WTC11 (cell line): Measurements from ENCODE around the gene CHD9. TPM values are rescaled to one million over a fixed set of nuclear protein-coding genes. Genes with fewer than 3 reads are reported as not detected.
A peak's percentile ranks its signal among the peaks of the same experiment; 100 is the strongest.

ENCODE experiments used
- ATAC-seq: fragments of 200-7000 bp; cut with Tn5 transposase; 2 replicates; pipeline ENCODE4 v1.10.0; 2021; ENCODE audit warnings: mild to moderate bottlenecking, moderate library complexity
- CTCF ChIA-PET: fragments of 300-600 bp; sonication (Branson Sonifier 250); formaldehyde crosslinking; loops from one replicate; lab custom pipeline; 2021; ENCODE audit warnings: antibody characterized with exemption; lab: Charles Lee
- POLR2A ChIA-PET: fragments of 350-600 bp; sonication (Branson Sonifier 250); formaldehyde crosslinking; loops from one replicate; lab custom pipeline; 2021; ENCODE audit warnings: antibody characterized with exemption; lab: Charles Lee
- DNase-seq: peaks from one replicate; pipeline ENCODE4 v3.0.0; 2021; ENCODE audit warnings: low spot score
- H3K27ac Mint-ChIP-seq: 2 replicates; pipeline ENCODE4 v1.8.0; 2021; ENCODE audit warnings: mixed read lengths
- H3K27me3 Mint-ChIP-seq: 2 replicates; pipeline ENCODE4 v1.8.0; 2021; ENCODE audit warnings: low read depth, mild to moderate bottlenecking, moderate library complexity, mixed read lengths
- H3K36me3 Mint-ChIP-seq: 2 replicates; pipeline ENCODE4 v1.8.0; 2021; ENCODE audit warnings: mixed read lengths
- H3K4me1 Mint-ChIP-seq: 2 replicates; pipeline ENCODE4 v1.8.0; 2022; ENCODE audit warnings: mixed read lengths
- H3K4me3 Mint-ChIP-seq: 2 replicates; pipeline ENCODE4 v1.8.0; 2021; ENCODE audit warnings: mild to moderate bottlenecking, moderate library complexity, mixed read lengths
- H3K9me3 Mint-ChIP-seq: 2 replicates; pipeline ENCODE4 v1.8.0; 2021; ENCODE audit warnings: mixed read lengths
- ATF1 ChIP-seq: sonication (generic); formaldehyde crosslinking; IDR thresholded peaks from 2 replicates; pipeline ENCODE4 v1.8.1; 2023; ENCODE audit warnings: mild to moderate bottlenecking, moderate library complexity, missing genetic modification reagents
- ELF4 ChIP-seq: sonication (generic); formaldehyde crosslinking; IDR thresholded peaks from 2 replicates; pipeline ENCODE4 v1.8.1; 2022; ENCODE audit warnings: low read depth, mild to moderate bottlenecking, moderate library complexity, missing genetic modification reagents
- ESRRA ChIP-seq: sonication (generic); formaldehyde crosslinking; IDR thresholded peaks from 2 replicates; pipeline ENCODE4 v1.8.1; 2022; ENCODE audit warnings: mild to moderate bottlenecking, missing genetic modification reagents, borderline replicate concordance
- FOXK1 ChIP-seq: sonication (generic); formaldehyde crosslinking; IDR thresholded peaks from 2 replicates; pipeline ENCODE4 v1.8.0; 2022; ENCODE audit warnings: mild to moderate bottlenecking, moderate library complexity, missing genetic modification reagents
- HMGA2 ChIP-seq: fragments of 250-450 bp; sonication (Bioruptor Pico); IDR thresholded peaks from 2 replicates; pipeline ENCODE4 v1.4.0; 2021; ENCODE audit warnings: mild to moderate bottlenecking, moderate library complexity
- JUN ChIP-seq: sonication (generic); formaldehyde crosslinking; IDR thresholded peaks from 2 replicates; pipeline ENCODE4 v1.8.0; 2023; ENCODE audit warnings: mild to moderate bottlenecking, missing genetic modification reagents
- MYBL2 ChIP-seq: sonication (generic); formaldehyde crosslinking; IDR thresholded peaks from 2 replicates; pipeline ENCODE4 v1.8.1; 2023; ENCODE audit warnings: mild to moderate bottlenecking, moderate library complexity, missing genetic modification reagents
- RELA ChIP-seq: sonication (generic); formaldehyde crosslinking; IDR thresholded peaks from 2 replicates; pipeline ENCODE4 v1.8.1; 2022; ENCODE audit warnings: missing genetic modification reagents, mild to moderate bottlenecking, borderline replicate concordance
- SMAD4 ChIP-seq: sonication (generic); formaldehyde crosslinking; IDR thresholded peaks from 2 replicates; pipeline ENCODE4 v1.8.0; 2022; ENCODE audit warnings: mild to moderate bottlenecking, missing genetic modification reagents
- TEAD1 ChIP-seq: sonication (generic); formaldehyde crosslinking; IDR thresholded peaks from 2 replicates; pipeline ENCODE4 v1.8.0; 2022; ENCODE audit warnings: mild to moderate bottlenecking, missing genetic modification reagents
- TEAD4 ChIP-seq: sonication (generic); formaldehyde crosslinking; IDR thresholded peaks from 2 replicates; pipeline ENCODE4 v1.8.0; 2022; ENCODE audit warnings: mild to moderate bottlenecking, missing genetic modification reagents
- ZNF416 ChIP-seq: fragments of 250-450 bp; sonication (Bioruptor Pico); IDR thresholded peaks from 2 replicates; pipeline ENCODE4 v1.9.0; 2021; ENCODE audit warnings: mild to moderate bottlenecking, inconsistent platforms
- ZNF423 ChIP-seq: fragments of 250-450 bp; sonication (Bioruptor Pico); IDR thresholded peaks from 2 replicates; pipeline ENCODE4 v2.1.2; 2022; ENCODE audit warnings: mild to moderate bottlenecking, moderate library complexity
- total RNA-seq: library from RNA; stranded (reverse); gene quantifications from 3 replicates; pipeline ENCODE4 v1.2.3, GENCODE V29; 2021
- TF ChIP-seq, protein P1 (sequence below): sonication (generic); formaldehyde crosslinking; IDR thresholded peaks from 2 replicates; pipeline ENCODE4 v1.8.0; 2023; ENCODE audit warnings: missing genetic modification reagents, mild to moderate bottlenecking, borderline replicate concordance
- TF ChIP-seq, protein P2 (sequence below): fragments of 250-450 bp; sonication (Bioruptor Pico); IDR thresholded peaks from 2 replicates; pipeline ENCODE4 v1.9.0; 2021; ENCODE audit warnings: mild to moderate bottlenecking
- TF ChIP-seq, protein P3 (sequence below): sonication (generic); formaldehyde crosslinking; conservative IDR thresholded peaks from 2 replicates; pipeline ENCODE4 v1.8.1; 2022; ENCODE audit warnings: mild to moderate bottlenecking, missing genetic modification reagents
- TF ChIP-seq, protein P4 (sequence below): sonication (generic); formaldehyde crosslinking; IDR thresholded peaks from 2 replicates; pipeline ENCODE4 v1.8.1; 2022; ENCODE audit warnings: mild to moderate bottlenecking, missing genetic modification reagents, moderate library complexity, borderline replicate concordance

Gene CHD9
- total RNA-seq, 1 experiment from 2014 or later: 31.3 TPM

DNA sequence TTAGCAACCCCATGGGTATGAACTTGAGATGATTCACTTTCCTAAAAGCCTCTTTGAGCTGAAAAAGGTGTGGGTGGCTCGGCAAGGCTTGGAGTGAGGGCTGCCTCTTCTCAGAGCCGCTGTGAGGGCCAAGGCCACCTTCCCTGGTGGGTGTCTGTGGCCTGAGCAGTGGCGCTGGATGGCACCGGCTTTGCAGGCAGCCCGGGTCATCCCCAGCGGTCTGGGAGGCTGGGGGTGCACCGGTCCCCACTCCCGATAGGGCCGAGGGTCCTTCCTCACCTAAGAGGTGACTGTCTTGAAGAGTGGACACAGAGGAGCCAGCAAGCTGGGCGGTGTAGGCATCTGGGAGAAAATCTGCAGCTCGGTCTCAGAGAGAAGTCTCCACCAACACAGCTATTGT is 300.3 kb downstream of the CHD9 start:
- Mint-ChIP-seq H3K36me3 (peaks cover 13% of the 10 kb centered on the region), H3K4me3 (no peak overlapping the region), H3K4me1 (peaks cover 5% of the 10 kb centered on the region; the same call in 1 of the 2 replicates), H3K27me3 (no peaks in the 10 kb centered on the region; the same call in 1 of the 2 replicates), H3K9me3 (peaks cover 14% of the 10 kb centered on the region), H3K27ac (no peak overlapping the region)
- POLR2A ChIA-PET: no interaction called here
- TF ChIP-seq, protein P1, sequence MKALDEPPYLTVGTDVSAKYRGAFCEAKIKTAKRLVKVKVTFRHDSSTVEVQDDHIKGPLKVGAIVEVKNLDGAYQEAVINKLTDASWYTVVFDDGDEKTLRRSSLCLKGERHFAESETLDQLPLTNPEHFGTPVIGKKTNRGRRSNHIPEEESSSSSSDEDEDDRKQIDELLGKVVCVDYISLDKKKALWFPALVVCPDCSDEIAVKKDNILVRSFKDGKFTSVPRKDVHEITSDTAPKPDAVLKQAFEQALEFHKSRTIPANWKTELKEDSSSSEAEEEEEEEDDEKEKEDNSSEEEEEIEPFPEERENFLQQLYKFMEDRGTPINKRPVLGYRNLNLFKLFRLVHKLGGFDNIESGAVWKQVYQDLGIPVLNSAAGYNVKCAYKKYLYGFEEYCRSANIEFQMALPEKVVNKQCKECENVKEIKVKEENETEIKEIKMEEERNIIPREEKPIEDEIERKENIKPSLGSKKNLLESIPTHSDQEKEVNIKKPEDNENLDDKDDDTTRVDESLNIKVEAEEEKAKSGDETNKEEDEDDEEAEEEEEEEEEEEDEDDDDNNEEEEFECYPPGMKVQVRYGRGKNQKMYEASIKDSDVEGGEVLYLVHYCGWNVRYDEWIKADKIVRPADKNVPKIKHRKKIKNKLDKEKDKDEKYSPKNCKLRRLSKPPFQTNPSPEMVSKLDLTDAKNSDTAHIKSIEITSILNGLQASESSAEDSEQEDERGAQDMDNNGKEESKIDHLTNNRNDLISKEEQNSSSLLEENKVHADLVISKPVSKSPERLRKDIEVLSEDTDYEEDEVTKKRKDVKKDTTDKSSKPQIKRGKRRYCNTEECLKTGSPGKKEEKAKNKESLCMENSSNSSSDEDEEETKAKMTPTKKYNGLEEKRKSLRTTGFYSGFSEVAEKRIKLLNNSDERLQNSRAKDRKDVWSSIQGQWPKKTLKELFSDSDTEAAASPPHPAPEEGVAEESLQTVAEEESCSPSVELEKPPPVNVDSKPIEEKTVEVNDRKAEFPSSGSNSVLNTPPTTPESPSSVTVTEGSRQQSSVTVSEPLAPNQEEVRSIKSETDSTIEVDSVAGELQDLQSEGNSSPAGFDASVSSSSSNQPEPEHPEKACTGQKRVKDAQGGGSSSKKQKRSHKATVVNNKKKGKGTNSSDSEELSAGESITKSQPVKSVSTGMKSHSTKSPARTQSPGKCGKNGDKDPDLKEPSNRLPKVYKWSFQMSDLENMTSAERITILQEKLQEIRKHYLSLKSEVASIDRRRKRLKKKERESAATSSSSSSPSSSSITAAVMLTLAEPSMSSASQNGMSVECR: no peak
- no peak for TF ChIP-seq ZNF423 (CRISPR knock-in tag)
- TF ChIP-seq HMGA2 (CRISPR knock-in tag): no peak
- TF ChIP-seq, protein P2, sequence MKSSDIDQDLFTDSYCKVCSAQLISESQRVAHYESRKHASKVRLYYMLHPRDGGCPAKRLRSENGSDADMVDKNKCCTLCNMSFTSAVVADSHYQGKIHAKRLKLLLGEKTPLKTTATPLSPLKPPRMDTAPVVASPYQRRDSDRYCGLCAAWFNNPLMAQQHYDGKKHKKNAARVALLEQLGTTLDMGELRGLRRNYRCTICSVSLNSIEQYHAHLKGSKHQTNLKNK (CRISPR knock-in tag): no peak
- no peak for TF ChIP-seq ZNF416 (CRISPR knock-in tag)
- TF ChIP-seq MYBL2 (CRISPR knock-in tag): no peak
- no peak for TF ChIP-seq SMAD4 (CRISPR knock-in tag)
- no peak for TF ChIP-seq TEAD4 (CRISPR knock-in tag)
- no peak for TF ChIP-seq FOXK1
- no peak for TF ChIP-seq JUN (CRISPR knock-in tag)
- TF ChIP-seq, protein P3, sequence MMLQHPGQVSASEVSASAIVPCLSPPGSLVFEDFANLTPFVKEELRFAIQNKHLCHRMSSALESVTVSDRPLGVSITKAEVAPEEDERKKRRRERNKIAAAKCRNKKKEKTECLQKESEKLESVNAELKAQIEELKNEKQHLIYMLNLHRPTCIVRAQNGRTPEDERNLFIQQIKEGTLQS (CRISPR knock-in tag): no peak
- TF ChIP-seq RELA (CRISPR knock-in tag): no peak
- TF ChIP-seq TEAD1: no peak
- TF ChIP-seq ATF1 (CRISPR knock-in tag): no peak
- ATAC-seq: no peak
- no peak for DNase-seq
- CTCF ChIA-PET: interaction anchor here (1.2 to 2.3 kb wide), 4 partner anchors 13 to 72 kb away, joined by 3 to 7 read pairs (median 4); no protein-coding TSS in a partner anchor

DNA sequence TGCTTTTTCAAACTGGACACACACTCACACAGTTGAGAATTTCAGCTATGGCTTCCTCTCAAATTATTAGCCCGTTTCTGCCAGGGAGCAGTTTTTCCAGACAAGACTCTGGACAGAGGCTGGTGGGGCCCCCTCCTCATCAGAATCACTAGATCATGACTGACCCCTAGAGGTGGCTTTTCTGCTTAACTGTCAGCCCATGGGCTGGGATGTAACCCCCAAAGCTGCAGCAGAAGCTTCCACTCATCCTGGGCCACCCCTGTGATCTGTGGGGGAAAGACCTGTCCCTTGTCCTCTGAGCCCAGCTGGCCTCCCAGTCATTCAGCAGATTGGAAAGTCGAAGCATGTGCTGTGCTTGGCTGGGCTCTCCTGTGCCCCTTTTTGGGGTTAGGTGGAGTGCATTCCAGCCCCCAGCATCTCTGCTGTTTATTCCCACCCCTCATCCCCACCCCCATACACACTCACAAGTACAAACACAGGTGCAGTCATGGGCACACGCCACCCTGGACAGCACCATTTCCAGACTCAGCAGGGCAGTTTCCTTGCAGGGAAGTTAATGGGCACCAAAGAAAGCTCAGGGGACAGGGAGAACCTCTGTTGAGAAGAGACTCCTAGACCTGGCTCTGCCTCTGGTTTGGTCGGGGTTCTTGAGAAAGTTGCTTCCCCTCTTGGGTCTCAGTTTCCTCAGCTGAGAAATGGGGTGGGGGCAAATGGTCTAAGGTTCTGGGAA is 301.9 kb downstream of the CHD9 start:
- TF ChIP-seq ESRRA (CRISPR knock-in tag) (no peak), ELF4 (CRISPR knock-in tag) (no peak)
- TF ChIP-seq, protein P4, sequence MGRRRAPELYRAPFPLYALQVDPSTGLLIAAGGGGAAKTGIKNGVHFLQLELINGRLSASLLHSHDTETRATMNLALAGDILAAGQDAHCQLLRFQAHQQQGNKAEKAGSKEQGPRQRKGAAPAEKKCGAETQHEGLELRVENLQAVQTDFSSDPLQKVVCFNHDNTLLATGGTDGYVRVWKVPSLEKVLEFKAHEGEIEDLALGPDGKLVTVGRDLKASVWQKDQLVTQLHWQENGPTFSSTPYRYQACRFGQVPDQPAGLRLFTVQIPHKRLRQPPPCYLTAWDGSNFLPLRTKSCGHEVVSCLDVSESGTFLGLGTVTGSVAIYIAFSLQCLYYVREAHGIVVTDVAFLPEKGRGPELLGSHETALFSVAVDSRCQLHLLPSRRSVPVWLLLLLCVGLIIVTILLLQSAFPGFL (CRISPR knock-in tag): no peak
- TF ChIP-seq, all 79 proteins: peak for 0
- Mint-ChIP-seq H3K27me3 (no peaks in the 10 kb centered on the region; the same call in 1 of the 2 replicates), H3K9me3 (peaks cover under 1% of the 10 kb centered on the region; the same call in 1 of the 2 replicates), H3K36me3 (no peaks in the 10 kb centered on the region), H3K4me1 (peaks cover 5% of the 10 kb centered on the region; the same call in 1 of the 2 replicates), H3K4me3 (no peak overlapping the region), H3K27ac (no peak overlapping the region)
- DNase-seq (peak; percentile 33), ATAC-seq (peak; percentile 57)
- CTCF ChIA-PET: interaction anchor here (0.6 to 2.3 kb wide), 8 partner anchors 14 to 1556 kb away, joined by 3 to 7 read pairs (median 4); no protein-coding TSS in a partner anchor
- POLR2A ChIA-PET: no interaction called here
